Measurements from ENCODE around the gene TSPAN15. TPM values are rescaled to one million over a fixed set of nuclear protein-coding genes. Genes with fewer than 3 reads are reported as not detected.

The TSPAN15 gene
- total RNA-seq, 1 experiment from 2014 or later = 7.7 TPM

- peaks cover 3 to 4% of the 10 kb centered on the region in 2 experiments; a peak in 3 of 4 replicates for H3K4me1 Mint-ChIP-seq
- Histone ChIP-seq H3K79me2 (ENCODE audit: insufficient read depth, low read length) (no peaks in the 10 kb centered on the region), H3K18ac (ENCODE audit: insufficient read length, low read depth, low read length) (no peak overlapping the region), H4K5ac (ENCODE audit: insufficient read length, low read depth, low read length) (no peak overlapping the region), H3K79me1 (ENCODE audit: insufficient read depth, low read depth, low read length, poor library complexity, severe bottlenecking) (no peaks in the 10 kb centered on the region), H2BK5ac (ENCODE audit: insufficient read length, low read length) (no peak overlapping the region), H3K4ac (ENCODE audit: low read depth, low read length) (no peak overlapping the region), H2AFZ (ENCODE audit: low read length) (no peak overlapping the region), H2BK12ac (ENCODE audit: insufficient read length, low read depth, low read length) (no peak overlapping the region), H4K8ac (replicated peaks; ENCODE audit: insufficient read length, low read depth, low read length) (no peak overlapping the region), H4K91ac (ENCODE audit: insufficient read length, low read depth, low read length) (no peak overlapping the region), H2BK15ac (ENCODE audit: low read depth, low read length) (no peak overlapping the region), H3K4me2 (ENCODE audit: insufficient read depth, insufficient read length, low read length) (no peak overlapping the region), H2BK20ac (ENCODE audit: low read depth, low read length, poor library complexity, severe bottlenecking) (no peak overlapping the region), H3K27ac (ENCODE audit: insufficient read length, low read depth, low read length) (no peak overlapping the region), H3T11ph (ENCODE audit: low read length) (no peak overlapping the region), H3K23me2 (ENCODE audit: insufficient read length, low read depth, low read length, poor library complexity, severe bottlenecking) (no peaks in the 10 kb centered on the region), H4K20me1 (ENCODE audit: control insufficient read depth, insufficient read depth, insufficient read length) (no peaks in the 10 kb centered on the region), H3K23ac (ENCODE audit: insufficient read length, low read depth, low read length) (no peak overlapping the region), H2BK120ac (ENCODE audit: low read depth, low read length, poor library complexity, severe bottlenecking) (no peak overlapping the region), H3K56ac (ENCODE audit: insufficient read length, low read depth, low read length) (no peak overlapping the region), H3K14ac (ENCODE audit: insufficient read depth, low read length) (no peak overlapping the region; the same call in 1 of the 2 replicates), H2AK5ac (ENCODE audit: insufficient read length, low read length) (no peak overlapping the region), H3K9me3 (ENCODE audit: control insufficient read depth, low read depth, low read length) (no peaks in the 10 kb centered on the region), H3K9ac (ENCODE audit: extremely low read depth, insufficient read length, low read length) (no peak overlapping the region), H3K4me1 (ENCODE audit: insufficient read depth, low read length) (no peaks in the 10 kb centered on the region), H3K27me3 (ENCODE audit: insufficient read depth, low read length) (no peaks in the 10 kb centered on the region)
- H3K27me3 Mint-ChIP-seq (ENCODE audit: low read depth) = peaks cover 2% of the 10 kb centered on the region; the same call in 1 of the 2 replicates
- H3K9me3 Mint-ChIP-seq = no peaks in the 10 kb centered on the region
- TF ChIP-seq CTCF (conservative IDR thresholded peaks at IDR 0.05) = no peak
- no peaks in the 10 kb centered on the region for H3K36me3 Mint-ChIP-seq (ENCODE audit: insufficient read depth in 1 of 3, low read depth in 3 of 3)
- no CpG with 5 or more reads among the region's 6 CpGs for WGBS (ENCODE audit: extremely low coverage, insufficient read length, low lambda C conversion rate)
- DNase-seq = peak; percentile 21
- H3K4me3 Mint-ChIP-seq = no peak overlapping the region
- no peak overlapping the region for H3K27ac Mint-ChIP-seq
Observed at GRCh38 chr10:69501657-69502056, 50.4 kb downstream of the TSPAN15 start.

Data from H9 (cell line).